Germinal center (tissue), 1 donor: ENCODE results near the gene DICER1.
"Not testable (repeated sequence)": the region's sequence is repeated elsewhere in the genome, so short reads cannot be mapped to it uniquely, and the experiment has no call there.

Experiments used
- DNase-seq: peaks from one replicate; pipeline ENCODE4 v3.0.0; 2012; ENCODE audit warnings: mixed read lengths, low spot score

DICER1 gene

GRCh38 chr14:95150910-95151309, 6.4 kb downstream of the DICER1 start:
- no peak for DNase-seq

GRCh38 chr14:95149441-95149840, 7.9 kb downstream of the DICER1 start:
- DNase-seq, result no peak

- DNase-seq, result no peak
These were observed 9.7 kb downstream of the DICER1 start for GRCh38 chr14:95147597-95147996.

- no peak for DNase-seq
These were observed 11.1 kb downstream of the DICER1 start for GRCh38 chr14:95146079-95146771.

GRCh38 chr14:95144849-95145248, 12.5 kb downstream of the DICER1 start:
- DNase-seq, result no peak

GRCh38 chr14:95143808-95144620, 13.3 kb downstream of the DICER1 start:
- DNase-seq, result peak; percentile 15

- DNase-seq, result no peak
These were observed 15.1 kb downstream of the DICER1 start for GRCh38 chr14:95142208-95142607.

GRCh38 chr14:95141684-95142083, 15.6 kb downstream of the DICER1 start:
- no peak for DNase-seq

GRCh38 chr14:95140060-95140858, 17.1 kb downstream of the DICER1 start:
- peak; percentile 17 for DNase-seq

- DNase-seq, result no peak
These were observed 18.5 kb downstream of the DICER1 start for GRCh38 chr14:95138876-95139275.

- DNase-seq, result not testable (repeated sequence)
These were observed 18.9 kb downstream of the DICER1 start for GRCh38 chr14:95138455-95138854.

- DNase-seq, result no peak
These were observed 19.5 kb downstream of the DICER1 start for GRCh38 chr14:95137804-95138167.

GRCh38 chr14:95137164-95137803, 20.0 kb downstream of the DICER1 start:
- DNase-seq, result no peak

- DNase-seq, result no peak
These were observed 20.7 kb downstream of the DICER1 start for GRCh38 chr14:95136631-95137030.

GRCh38 chr14:95134304-95134933, 22.9 kb downstream of the DICER1 start:
- no peak for DNase-seq

GRCh38 chr14:95133282-95133681, 24.0 kb downstream of the DICER1 start:
- DNase-seq, result no peak

- no peak for DNase-seq
These were observed 24.6 kb downstream of the DICER1 start for GRCh38 chr14:95132760-95133159.

- DNase-seq, result no peak
These were observed 26.8 kb downstream of the DICER1 start for GRCh38 chr14:95130549-95130948.

- no peak for DNase-seq
These were observed 29.2 kb downstream of the DICER1 start for GRCh38 chr14:95128140-95128539.

GRCh38 chr14:95127531-95127911, 29.8 kb downstream of the DICER1 start:
- DNase-seq, result no peak

- DNase-seq, result no peak
These were observed 30.3 kb downstream of the DICER1 start for GRCh38 chr14:95126906-95127530.
